Effector CD8-positive, alpha-beta T cell (primary cell): Measurements from ENCODE around the gene MRPS31.

Experiments
- DNase-seq: peaks from one replicate; lab custom pipeline; 2025; lab: John Stamatoyannopoulos, UW
- total RNA-seq, 4 experiments: gene quantifications; one replicate each; lab custom pipeline; 2026; lab: John Stamatoyannopoulos, UW

MRPS31 gene
- 32.1 to 48.9 (median 37.2) reads per million in 4 experiments for total RNA-seq

- peak; percentile 89 for DNase-seq
These were observed at the start of gene MRPS31 for GRCh38 chr13:40770934-40771618. MRPS31 (minus strand) TSS chr13:40771190; CDS start chr13:40771136, 54 bp downstream.

DNA sequence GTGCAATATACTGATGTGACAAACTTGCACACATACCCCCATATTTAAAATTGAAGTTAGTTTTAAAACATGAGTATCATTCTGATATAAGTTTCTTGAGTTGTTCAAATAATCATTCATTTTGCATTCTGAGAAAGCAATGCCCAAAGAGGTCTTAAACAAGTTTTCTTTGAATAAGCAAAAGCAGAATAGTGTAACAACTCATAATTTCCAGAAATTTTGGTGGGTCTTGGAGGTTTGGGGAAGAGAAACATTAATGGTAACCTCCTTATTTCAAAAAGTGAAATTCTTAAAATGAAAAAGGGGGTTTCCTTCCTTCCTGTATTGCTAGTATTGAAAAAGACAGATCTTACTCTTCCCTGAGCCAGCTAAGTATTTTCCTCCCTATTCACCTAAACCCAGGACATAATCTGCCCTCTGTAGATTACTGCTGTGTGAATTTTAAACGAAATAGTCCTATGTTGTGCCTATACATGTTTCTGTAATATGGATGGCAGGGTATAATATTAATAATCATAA lies 48.9 kb upstream of the MRPS31 start:
- no peak for DNase-seq

- DNase-seq = no peak
These were observed 47.9 kb upstream of the MRPS31 start for GRCh38 chr13:40818926-40819325.

GRCh38 chr13:40814803-40815202 lies 43.8 kb upstream of the MRPS31 start:
- no peak for DNase-seq

DNA sequence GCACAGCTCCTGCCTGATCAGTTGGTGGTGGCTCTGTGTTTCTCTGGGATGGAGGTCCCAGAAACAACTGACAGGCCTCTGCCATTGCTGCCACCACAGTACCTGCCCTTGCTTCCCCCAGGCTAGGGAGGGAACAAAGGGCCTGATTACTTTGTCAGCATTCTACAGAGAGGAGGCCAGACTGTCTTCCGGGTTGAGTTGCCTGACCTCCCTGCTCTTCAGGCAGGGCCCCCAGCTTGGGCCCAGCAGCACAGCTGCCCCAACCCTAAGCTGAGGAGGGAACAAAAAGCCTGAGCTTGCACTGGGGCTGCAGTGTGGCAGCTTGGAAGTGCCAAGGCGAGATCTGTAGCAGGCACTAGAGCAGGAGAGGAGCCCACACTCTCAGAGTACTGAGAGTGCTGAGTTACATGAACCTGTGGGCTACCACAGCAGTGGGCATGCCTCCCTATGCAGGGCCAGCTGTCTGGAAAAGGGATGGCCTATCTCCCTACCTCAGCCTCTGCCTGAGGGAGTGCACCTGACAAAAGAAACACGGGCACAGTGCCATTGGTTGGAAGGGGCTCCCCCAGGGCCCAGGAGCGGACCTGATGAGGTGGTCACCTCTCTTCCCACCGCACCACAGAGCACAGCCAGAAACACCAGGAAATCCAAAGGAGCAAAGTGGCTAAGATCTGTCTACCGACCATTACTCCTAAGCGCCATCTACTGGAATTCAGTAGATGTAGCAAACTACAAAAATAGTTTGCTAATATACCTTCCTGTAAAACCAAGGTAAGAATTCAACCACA lies 42.9 kb upstream of the MRPS31 start:
- DNase-seq = no peak

DNA sequence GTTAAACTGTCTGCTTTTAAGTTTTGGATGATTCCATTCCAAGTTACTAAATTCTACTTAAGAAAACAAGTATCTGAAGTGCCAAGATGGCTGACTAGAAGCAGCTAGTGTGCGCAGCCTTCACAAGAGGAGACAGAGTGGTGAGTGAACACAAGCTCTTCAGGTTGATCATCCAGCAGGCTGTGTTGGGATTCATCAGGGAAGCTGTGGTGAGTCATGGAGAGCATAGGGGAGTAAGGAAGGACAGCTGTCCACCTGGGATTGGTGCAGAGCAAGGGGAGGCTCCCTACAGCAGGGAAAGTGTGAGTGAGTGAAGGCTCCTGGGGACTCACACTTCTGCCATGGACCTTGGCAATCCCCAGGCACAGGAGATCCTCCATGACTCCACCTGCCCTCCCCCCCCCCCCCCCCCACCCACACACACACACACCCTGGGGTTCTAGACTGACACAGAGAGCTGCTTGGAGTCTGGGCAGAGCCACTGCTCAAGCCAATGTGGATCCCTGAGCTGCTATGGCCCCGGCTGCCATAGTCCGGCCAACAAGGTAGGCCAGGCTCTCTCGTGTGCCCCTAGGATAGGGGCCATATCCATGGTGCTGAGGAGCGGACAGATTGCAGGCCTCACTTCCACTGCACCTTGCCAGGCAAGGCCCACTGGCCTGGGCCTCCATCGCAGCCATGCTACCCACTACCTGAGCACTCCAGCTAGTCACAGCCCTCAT lies 41.9 kb upstream of the MRPS31 start:
- no peak for DNase-seq

DNA sequence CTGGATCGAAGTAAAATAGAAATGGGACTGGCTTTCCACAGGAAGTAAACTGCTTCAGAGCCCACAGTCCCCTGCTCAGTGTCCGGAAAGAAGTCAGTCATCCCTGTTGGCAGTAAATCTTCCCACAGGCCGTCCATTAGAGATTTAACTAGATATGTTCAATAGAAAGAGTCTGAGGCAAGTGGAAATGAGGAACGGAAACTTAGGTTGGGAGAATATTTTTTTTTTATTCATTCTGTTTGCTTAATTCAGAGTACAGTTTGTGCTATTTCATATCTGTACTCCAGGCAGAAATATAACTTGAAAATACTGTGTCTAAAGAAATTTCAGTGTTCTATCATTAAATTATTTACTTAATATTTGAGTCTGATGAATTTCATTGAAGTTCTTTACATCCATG lies 41.1 kb upstream of the MRPS31 start:
- DNase-seq = no peak

DNA sequence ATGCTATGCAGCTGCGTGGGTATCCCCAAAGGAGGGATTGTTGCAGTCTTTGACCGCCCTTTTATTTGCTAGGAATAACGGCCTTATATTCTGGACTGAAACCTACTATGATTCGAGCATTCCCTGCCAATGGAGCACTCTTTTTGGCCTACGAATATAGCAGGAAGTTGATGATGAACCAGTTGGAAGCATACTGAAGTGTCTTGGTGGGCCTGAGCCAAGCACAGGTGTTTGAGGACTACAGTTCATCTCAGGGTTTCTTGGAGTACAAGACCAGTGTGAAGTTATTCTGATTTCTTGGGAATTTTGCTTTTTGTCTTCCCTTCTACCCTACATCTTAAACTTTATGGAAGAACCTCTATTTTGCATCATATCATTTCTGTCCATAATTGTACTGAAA lies 38.5 kb upstream of the MRPS31 start:
- no peak for DNase-seq

DNA sequence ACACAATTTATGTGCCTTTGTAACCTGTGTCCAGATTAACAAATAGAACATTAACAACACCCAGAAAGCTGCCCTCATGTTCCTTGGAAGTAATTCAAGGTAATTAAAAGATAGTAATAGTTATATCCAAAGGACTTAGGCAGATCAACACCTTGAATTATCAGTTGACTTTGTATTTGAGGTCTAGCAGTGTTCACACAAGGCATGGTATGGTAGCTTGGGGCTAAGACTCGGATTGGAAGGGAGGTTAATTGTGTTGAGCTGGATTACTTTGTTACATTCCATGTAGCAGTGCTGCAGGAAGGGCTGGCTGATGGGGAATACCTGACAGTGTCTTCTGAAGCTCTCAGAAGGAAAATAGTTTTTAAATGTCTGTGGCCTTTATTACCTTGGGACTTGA lies 35.3 kb upstream of the MRPS31 start:
- no peak for DNase-seq

DNA sequence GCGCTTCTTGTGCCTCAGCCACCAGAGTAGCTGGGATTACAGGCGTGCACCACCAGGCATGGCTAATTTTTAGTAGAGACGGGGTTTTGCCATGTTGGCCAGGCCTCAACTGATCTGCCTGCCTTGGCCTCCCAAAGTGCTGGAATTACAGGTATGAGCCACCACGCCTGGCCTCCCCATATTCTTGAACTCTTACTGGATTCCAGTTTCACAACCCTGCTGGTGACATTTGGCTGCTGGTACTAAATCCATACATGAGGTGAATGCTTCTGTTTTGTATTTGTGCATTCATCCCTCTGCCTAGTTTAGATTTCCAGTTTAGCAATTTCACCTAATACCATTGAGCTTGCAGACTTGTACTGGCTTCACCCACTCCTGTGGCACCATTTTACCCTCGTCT lies 32.3 kb upstream of the MRPS31 start:
- DNase-seq = no peak

DNA sequence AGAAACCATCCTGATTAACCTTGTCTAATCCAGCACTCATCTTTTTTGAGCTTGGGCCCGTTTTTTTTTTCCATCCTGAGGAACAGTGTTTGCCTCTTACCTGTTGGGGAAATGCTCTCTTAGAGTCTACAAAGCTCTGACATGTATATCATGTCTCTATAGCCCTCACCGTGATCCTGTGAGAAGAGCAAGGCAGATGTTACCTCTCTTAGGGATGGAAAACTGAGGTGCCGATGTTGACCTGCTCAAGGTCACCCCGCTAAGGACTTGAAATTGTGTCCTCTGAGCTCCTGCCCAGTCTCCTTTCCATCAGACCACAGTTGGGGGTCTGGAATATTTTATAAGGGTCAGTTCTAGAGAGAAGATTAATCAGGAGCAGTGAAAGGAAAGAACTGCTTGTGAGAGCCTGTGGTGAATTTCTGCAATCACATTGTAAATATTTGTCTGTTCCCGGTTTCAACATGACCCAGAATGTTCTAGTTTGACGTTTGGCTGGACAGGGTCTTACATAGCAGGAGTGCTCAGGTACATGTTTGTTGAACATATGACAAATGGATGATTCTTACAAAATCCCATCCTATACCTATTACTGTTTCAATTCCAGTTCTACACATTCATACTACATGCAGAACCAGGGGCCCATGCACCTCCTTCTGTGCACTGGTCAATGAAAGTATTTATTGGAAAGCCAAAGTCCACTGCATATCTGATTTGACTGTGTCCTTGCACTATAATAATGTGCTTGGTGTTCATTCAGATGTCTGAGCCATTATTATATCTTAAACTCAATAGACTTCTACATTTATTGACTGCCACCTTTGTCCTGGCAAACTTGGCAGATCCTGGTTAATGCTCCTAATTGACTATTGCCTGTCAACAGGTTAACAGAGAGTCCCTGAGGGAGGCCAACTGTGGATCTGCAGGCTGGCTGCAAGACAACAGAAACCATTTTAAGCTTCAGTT lies 30.5 kb upstream of the MRPS31 start:
- no peak for DNase-seq

DNA sequence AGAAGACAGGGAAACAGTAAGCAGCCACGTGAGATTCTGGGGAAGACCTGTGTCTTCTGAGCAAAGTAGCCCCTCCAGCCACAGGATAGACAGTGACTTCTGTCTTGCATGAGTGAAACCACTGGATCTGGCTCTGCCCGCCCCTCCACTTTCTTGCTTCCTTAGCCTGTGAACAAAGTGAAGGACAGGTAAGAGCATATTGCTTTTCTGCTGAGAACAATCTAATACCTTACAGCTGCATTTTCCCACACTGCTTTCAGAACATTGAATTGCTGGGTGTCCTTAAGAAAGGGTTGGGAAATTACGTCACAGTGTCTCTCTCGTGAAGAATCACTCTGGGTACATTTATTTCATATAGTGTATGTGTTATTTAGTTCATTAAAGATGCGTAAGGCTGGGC lies 29.6 kb upstream of the MRPS31 start:
- no peak for DNase-seq

GRCh38 chr13:40799508-40799907 lies 28.5 kb upstream of the MRPS31 start:
- no peak for DNase-seq

GRCh38 chr13:40798380-40798779 lies 27.4 kb upstream of the MRPS31 start:
- no peak for DNase-seq

DNA sequence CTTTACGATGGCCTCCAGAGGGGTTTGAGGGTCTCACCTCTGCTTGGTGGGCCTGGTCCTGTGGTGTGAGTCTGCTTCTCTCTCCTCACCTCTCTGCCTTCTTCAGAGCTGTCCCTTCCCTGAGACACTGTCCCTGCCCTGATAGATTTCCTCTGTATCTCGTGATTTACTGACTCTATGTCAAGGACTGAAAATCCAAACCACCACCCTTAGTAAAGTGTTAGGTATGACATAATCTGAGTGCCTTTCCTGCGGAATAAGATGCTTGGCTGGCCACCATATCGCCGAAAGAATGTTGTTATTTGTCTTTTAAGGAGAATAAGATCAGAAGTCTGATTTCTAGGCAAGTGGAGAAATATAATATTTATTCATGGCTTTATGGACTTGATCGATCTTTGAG lies 25.7 kb upstream of the MRPS31 start:
- no peak for DNase-seq

DNA sequence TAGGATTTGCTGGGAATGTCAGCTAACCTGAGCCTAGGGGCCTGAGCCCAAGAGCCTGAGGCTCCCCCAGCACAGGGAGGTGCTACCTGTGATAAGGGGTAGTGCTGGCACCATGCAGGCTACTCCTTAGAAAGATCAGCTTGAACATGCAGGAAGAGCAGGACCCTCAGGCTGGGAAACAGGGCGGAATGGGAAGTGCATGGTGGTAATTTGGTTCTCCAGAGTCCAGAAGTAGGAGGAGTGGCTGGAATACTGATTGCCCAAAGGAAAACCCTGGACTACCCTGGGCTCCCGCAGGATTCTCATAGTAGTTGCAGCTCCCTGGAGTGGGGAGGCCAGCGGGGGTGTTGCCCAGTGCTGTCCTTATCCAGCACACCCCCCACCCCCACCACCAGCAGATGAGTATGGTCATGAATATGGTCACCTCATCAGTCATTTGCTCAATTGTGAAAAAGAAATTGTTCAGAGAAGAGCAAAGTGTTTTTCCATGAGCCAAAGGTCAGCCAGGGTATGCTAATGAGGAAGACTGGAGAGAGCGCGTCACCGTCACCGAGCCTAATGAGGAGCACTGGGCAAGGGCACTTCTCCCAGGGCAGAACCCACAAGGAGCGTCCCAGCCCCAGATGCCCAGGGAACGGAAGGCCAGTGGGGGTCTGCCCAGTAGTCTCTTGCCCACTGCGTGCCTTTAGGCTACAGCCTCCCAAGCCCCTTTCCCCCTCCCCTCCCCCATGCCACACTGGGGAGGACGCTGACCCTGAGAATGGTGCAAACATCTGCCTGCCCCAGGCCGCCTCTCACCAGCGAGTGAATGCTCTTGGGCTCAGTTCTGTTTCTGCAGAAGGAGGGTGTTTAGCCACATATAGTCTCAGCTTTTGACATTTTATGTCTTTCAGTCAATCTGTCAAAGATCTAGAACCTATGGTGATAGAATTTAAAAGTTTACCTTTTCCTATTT lies 23.7 kb upstream of the MRPS31 start:
- DNase-seq = no peak

DNA sequence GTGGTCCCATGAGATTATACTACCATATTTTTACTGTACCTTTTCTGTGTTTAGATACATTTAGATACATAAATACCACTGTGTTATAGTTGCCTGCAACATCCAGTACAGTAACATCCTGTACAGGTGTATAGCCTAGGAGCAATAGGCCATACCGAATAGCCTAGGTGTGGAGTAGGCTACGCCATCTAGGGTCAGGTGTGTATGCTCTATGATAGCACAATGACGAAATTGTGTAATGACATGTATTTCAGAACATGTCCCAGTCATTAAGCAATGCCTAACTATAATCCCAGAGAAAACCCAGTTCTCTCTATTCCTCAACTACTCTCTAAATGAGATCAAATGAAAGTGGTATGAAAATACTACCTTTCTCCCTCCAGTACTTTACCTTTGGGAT lies 22.3 kb upstream of the MRPS31 start:
- DNase-seq = no peak

DNA sequence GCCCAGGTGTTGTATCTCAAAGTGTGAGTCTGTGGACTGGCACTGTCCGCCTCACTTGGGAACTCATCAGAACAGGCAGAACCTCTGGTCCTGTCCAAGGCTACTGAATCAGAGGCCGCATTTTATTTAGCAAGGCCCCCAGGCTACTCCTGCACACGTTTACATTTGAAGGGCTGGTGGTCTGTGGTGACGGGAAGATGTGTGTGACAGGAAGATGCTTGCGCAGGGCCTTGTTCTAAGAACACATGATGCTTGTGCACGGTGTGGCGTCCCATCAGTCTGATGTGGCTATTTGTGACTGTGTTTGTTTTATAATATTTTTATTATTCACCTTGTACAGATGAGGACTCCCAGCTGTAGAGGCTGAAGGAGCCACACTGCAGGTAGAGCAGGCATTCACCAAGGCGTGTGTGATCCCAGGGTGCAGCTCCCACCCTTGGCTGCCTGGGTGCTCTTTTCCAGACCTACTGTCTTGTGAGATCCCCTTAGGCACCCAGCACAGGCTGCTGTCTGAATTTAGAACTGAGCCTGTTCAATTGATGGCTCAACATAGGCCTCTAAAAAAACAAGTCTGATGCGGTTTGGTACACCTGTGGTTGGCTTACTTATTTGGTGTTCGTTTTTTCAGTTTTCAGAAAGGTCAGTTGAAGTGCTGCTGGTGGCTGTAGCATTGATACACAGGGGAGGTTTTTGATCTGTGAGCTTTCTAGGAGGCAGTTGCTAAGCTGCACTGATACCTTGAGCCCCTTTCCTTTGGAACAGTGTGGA lies 21.5 kb upstream of the MRPS31 start:
- DNase-seq = no peak

- no peak for DNase-seq
These were observed 19.2 kb upstream of the MRPS31 start for GRCh38 chr13:40790154-40790616.
